Stimulated activated CD8-positive, alpha-beta memory T cell treated with anti-CD3 and anti-CD28 coated beads, Interleukin-12 subunit alpha, Interleukin-12 subunit beta, amount 100 ng/mL, for 1 hour (primary cell): ENCODE data around the gene AKAIN1.

Experiments
- DNase-seq: peaks from one replicate; pipeline ENCODE4 v3.0.0-alpha.2; 2020; ENCODE audit warnings: low read depth

AKAIN1 gene

DNA sequence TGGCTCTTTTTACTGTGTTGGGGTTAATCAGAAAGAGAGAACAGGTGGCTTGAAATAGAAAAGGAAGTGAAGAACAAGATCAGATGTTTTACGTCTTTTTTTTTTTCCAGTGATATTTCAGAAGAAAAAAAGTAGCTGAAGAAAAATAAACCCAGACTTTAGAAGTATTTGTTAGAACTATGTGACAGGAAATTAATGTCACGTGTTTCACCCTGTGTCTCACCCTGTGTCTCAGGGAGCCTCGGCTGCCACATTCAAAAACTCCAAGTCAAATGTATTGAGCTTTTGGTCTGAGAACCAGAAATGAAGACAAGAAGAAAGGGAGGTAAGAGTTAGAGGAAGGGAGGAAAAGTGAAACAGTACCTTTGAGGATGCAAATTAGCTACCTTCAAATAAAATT, 38.0 kb downstream of the AKAIN1 start:
- DNase-seq, result no peak

DNA sequence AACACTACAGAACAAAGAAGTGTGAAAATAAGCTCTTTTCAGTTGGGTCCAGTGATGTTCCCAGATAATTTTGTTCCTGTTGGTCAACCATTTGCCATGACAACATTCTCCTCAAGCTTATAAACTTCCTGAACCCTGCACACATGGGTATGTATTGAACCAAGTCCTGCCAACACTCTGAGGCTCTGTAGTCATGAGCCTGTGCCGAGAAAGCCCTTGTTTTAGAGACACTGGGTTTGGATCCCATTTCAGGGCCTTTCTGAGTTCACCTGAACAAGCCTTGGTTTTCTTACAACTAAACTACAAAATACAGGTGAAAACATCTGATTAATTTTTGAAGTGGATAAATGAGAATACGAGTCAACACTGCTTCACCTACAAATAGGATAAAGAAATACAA, 38.5 kb downstream of the AKAIN1 start:
- DNase-seq, result no peak

DNA sequence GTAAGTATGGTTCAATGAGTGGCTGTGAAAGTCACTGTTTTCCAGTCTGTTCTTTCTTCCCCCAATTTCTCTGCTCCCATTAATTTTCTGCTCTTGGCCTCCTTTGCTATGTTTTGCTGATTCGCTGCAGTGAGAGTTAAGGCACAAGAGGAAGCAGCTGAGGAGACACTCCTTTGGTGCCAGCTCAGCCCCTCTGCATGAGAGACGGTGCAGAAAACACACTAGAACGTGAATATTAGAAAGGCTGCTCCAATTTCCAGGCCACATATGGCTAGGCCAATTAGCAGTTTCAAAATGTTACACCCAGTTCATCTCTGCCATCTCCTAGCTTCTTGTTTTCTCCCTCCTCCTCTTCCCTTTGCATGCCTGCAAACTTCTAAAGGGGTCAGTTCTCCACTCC, 38.9 kb downstream of the AKAIN1 start:
- DNase-seq, result no peak

DNA sequence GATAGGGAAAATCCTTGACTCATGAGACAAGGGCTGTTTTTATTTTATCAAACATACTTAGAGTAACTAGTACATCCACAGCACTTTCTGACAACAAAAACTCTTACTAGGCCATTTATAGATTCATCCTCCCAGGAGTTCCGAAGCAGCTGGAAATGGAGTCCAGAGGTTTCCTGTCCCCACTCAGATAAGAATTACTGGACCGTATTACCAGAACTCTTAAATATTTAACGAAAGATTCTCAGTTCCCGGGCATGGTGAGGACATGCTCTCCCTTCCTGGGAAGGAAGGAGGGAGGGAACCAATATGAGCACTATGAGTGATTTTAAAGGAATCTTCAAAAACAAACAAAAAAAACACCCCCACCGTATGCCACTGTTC, 41.2 kb downstream of the AKAIN1 start:
- no peak for DNase-seq

DNA sequence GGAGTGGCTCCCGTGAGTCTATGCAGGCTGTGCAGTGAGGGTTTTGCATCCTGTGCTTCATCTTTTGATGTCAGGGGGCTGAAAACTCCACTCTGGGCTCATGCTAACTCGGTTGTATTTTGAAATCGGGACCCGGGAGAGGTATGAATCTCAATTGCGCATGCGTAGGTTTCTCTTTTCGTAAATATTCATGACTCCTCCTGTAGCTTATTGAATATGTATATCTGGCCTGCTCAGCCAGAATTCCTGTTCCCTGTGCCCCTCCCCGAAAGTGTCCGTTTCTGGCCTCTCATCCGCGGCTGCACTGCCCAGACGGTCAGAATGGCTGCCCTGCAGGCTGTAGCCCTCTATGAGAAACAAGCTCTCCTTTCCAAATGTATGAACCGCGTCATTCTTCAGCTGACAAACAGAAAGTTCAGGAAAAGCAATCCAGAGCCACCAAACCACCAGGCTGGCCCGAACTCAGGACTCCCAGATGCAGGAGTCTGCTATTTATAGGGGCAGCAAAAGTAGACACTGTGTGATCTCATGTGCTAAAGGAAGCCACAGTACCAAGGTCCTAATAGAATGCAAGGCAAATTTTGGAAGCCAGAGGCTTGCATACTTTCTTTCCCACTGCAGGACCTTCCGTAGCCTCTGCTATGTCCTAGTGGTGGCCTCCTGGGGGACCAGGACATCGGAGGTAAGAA, 41.7 kb downstream of the AKAIN1 start:
- DNase-seq, result no peak

DNA sequence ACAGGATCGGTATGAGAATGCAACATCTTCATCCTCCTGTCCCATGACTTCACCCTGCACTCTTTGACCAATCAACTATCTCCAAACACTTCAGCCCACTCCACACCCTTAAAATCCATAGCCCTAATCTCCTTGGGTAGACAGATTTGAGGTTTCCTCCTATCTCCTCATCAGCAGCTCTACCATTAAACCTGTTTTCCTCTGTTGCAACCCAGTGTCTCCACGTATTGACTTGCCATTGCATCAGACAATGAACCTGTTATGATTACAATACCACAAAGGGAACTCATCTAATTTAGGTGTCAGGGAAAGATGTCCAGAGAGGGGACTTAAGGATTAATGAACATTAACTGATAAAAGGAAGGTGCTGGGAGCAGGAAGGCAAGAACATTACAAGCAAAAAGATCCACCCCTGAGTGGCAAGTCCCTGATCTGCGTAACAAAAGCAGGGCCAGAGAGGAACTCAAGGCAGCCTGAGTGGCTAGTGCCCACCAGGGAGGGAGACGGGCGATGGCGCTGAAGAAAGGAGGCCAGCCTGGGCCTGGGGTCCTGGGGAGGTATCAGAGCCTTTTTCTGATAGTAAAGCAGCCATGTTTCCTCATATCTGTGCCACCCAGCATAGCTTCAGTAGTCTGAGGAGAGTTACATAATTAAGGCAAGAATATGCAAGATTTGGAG, 44.6 kb downstream of the AKAIN1 start:
- DNase-seq, result no peak

DNA sequence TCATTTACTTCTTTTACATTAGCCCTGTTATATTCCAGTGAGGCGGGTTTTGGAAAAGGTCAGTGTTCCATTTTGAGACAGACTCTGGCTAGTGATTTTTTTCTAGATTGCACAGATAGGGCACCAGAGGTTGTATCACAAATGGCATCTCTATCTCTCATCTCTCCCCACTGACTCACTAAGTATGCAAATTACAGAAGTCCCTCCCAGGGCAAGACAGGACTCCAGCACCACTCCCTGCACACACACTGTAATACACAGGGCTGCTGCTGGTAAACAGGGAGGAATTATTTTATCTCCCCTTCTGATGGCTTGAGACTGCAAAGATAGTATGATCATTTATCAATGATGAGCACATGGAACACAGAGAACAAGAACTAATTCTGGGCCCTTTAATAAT, 46.2 kb downstream of the AKAIN1 start:
- DNase-seq, result no peak

DNA sequence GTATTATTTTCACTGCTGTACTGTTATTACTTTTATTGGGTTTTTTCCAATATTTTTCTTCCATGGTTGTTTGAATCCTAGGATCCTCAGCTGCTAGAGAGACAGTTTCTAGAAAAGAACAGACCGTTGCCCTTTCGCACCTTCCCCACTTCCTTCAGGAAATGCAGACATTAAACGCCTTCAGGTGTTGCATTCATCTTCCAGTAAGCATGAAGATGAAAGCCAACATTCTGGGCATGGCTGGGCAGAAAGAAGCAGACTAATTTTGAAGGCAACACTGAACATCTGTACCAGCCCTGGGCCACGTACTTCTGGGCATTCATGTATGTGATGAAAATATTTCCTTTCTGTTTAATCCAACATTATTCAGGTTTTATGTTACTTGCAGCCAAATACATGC, 51.0 kb downstream of the AKAIN1 start:
- DNase-seq, result no peak

DNA sequence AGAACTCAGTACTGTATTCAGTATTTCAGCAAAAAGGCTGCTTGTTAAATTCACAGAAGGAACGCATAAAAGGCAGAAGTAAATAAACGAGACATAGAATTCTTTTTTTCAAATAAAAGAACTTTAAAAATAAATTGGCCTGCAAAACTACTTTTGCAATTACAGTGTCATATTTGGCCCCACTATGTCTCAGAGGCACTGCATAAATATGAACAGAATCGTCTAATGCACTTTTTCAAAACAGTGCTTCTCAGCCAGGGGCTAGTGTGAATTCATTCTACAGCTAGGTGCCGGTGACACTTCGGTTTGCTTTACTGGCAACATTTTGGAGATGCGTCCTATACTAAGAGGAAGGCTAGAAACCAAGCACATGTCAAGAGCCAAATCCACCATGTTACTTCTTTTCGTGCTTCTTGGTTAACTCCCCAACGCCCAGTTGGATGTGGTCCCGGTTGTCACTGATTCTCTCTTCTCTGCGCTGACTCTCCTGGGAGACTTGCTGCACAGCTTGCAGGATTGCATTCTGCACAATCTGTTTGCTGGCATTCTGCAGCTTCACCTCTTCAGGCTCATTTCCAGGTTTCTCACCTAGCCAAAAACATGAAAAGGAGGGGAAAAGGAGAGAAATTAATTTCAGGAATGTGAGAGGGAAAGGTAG, 51.8 kb downstream of the AKAIN1 start:
- no peak for DNase-seq

DNA sequence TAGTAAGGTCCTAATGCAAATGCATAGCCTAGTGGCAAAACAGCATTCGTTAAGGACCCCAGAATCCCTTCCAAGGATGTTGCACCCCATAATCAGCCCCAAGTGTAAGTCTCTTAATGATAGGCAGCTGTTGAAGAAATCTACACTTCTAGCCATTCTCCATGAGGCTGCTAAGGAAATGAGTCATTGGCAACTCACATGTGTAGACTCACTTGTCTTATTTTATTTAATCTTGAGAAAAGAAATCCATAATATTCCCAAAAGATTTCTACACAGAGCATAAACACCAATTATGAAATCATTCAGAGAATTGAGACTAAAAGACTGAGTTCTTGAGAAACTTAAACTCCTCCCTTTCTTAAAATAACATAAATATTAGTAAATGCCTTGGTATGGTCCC, 52.4 kb downstream of the AKAIN1 start:
- DNase-seq, result no peak

DNA sequence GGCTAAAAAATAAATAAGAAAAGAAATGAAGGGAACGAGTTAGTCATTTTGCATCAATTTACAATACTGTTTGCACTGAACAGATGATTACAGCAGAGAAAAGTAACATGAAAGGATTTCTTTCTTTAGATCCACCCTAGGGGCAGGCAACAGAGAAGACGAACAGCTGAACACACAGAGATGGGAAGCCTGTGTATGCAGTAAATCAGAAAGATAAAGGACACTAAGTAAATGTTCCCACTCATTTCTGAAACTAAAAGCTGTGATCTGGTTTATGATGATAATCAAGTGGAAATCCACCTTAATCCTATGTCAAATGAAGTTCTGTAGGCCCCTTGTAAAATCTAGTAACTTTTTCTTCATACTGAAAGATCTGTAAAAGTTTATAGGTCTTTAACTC, 54.2 kb downstream of the AKAIN1 start:
- DNase-seq, result no peak

DNA sequence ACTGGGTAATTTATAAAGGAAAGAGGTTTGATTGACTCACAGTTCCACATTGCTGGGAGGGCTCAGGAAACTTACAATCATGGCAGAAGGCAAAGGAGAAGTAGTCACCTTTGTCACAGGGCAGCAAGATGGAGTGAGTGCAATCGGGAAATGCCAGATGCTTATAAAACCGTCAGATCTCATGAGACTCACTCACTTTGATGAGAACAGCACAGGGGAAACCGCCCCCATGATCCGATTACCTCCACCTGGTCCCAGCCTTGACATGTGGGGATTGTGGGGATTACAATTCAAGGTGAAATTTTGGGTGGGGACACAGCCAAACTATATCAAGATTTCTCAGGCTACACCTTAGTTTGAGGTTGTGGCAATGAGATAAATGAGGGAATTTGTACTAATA, 54.9 kb downstream of the AKAIN1 start:
- no peak for DNase-seq

DNA sequence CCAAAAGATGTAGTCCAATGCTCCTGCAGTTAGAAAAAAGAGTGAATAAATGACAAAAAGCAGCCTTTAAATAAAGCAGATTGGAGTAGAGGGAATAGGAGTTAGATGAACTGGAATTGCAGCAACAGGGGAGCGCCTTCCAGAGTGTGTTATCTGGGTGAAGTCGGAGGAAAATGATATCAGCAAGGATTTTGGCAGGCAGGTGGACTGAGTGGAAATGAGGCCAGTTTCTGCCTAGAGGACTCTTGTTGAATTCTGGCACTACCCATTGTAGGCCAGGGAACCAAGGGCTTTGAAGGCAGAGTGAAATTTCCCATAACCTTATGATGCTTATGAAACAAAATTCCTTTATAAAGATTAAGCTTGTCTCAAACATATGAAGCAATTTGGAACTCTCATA, 59.8 kb downstream of the AKAIN1 start:
- DNase-seq, result no peak

DNA sequence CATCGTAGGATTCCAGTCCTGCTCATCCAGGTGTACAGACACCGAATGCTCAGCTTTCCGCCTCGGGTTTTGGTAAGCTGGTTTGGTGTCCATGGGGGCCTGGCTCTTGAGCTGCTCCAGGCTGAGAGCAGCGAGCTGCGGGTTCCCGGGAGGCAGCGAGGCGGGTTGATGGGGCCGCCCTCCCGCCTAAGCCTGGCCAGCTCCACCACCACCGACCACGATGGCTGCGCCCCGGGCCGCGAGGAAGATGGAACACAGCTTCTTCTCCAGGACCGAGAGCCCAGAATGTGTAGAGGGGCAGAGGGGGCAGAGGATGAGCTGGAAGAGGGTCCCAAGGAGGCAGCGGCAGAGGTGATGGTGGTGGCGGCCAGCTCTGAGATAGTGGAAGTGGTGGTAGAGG, 64.1 kb downstream of the AKAIN1 start:
- DNase-seq, result no peak

DNA sequence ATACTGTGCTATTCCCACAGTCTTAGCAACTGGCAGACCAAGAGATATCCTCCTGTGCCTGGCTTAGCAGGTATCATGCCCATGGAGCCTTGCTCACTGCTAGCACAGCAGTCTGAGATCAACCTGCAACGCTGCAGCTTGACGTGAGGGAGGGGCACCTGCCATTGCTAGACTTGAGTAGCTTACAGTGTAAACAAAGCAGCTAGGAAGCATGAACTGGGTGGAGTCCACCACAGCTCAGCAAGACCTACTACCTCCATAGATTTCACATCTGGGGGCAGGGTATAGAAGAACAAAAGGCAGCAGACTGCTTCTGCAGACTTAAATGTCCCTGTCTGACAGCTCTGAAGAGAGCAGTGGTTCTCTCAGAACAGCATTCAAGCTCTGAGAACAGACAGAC, 74.8 kb downstream of the AKAIN1 start:
- DNase-seq, result no peak

DNA sequence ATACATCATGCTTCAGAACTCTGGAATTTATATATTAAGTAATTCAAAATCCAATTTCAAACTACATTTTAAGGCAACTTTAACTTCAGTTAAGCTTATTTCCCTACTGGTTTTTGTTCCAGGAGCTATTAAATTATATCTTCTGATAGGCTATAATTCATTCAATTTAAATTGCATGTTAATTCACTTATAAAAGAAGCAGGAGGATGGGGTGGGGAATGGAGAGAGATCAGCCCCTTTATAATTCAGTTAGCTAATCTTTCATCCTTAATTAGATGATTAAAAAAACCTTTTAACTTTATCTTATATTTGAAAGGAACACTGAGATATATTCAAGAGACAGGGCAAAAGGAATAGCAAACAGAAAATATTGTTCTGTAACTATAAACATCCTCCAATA, 86.8 kb downstream of the AKAIN1 start:
- DNase-seq, result no peak

DNA sequence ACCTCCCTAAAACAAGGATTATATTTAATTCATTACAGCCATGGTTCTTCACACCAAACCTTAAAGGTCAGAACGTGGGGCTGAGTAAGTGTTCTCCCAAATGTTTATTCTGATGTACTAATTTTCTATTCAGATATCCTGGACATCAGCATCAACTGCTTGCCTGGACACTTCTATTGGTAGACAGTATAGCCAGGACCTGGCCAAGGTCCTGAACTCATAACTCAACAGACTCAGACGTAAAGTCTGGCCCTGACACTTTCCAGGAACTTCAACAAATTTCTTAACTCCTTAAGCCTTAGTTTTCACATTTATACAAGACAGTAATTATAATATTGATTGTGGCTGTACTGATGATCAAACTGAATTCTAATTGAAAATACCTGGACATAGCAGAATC, 89.1 kb downstream of the AKAIN1 start:
- no peak for DNase-seq

DNA sequence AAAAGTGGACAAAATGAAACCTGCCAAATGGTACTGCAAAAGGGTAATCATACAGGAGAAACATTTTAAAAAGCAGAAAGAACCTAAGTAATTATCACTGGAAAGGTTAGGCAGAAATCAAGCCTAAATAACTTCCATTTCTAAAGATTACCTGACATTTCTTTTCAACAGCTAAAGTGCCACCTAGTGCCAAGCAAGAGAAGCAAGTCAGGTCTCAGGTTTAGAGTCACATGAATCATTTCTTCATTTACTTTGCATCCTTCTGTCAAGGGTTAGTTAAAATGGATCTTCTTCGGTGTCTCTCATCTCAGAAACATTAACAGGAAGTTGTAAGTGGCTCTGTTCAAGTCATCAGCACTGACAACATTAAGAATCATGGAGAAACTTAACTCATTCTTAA, 90.3 kb downstream of the AKAIN1 start:
- DNase-seq, result no peak

DNA sequence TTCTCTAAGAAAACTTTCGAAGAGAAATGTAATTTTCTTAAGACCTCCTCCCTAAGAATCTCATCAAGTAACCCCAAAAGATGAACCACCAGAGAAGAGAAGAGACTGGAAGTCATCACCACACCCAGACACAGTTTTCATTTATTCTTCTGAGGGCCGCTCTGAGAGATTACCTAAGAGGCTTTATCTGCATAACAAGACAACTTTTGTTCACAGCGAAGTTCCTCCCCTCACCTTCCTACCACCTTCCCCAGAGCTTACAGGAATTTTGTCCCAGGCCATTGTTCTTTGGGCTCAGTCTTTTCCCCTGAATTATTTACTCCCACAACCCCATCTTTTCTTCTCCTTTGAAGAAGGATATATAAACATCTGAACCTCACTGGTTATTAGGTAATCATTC, 92.8 kb downstream of the AKAIN1 start:
- DNase-seq, result no peak

DNA sequence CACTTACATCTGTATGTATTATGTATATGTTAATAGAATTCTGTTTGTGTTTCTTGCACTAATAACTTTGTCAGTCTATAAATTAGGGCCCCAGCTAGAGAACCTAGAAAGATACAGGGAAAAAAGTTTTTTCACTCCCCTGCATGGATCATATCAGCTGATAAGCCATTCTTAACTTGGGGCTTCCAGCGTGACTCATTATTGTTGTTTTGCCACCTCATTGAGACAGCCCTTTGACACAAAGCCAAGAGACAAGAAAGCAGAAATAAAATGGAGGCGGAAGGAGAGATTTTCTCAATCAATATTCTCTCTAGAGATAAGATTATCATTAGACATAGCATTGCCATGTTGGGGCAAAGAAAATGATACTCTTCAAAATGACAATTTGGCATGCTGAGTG, 93.4 kb downstream of the AKAIN1 start:
- DNase-seq, result no peak

DNA sequence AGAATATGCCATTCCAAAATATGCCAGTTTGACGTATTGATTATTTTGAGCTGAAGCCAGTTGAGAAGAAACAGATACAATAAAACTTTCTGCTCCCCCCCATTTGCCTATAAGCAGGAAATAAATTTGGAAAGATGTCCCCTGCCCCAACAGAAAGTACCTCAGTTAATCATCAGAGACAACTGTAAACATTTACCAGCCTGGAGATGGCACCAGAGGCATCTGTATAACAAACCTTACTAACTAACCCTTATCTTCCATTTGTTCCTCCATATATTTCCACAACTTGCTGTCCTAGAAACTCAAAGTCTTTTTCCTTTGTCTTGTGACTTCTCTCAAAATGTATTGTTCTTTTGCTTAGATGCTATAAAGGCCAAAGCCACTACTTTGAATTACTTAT, 93.8 kb downstream of the AKAIN1 start:
- DNase-seq, result no peak

DNA sequence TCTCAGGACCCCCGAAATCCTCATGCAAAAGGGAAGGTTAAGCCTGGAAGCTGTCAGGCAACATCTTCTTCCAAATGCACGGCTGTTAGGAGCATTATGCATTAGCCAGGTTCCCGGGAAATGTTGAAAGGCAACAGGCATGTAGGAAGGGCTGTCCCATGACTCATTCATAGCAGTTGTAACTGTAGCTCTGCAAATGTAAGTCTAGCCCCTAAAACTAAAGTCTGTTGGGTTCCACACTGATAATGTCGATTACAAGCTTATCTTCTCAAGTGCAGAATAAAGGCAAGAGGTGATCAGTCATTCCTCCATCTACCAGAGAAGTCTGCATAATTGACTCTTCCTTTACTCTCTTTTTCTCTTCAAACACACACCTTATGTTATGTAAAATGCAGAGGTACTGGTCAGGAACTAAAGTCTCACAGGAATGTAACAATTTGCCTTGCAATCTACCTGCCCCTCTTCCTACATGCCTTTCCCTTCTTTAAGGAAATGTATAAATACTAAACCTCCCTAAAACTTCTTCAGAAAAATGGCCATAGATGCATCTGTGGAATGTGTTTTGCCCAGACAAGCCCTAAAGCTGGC, 99.8 kb downstream of the AKAIN1 start:
- no peak for DNase-seq

DNA sequence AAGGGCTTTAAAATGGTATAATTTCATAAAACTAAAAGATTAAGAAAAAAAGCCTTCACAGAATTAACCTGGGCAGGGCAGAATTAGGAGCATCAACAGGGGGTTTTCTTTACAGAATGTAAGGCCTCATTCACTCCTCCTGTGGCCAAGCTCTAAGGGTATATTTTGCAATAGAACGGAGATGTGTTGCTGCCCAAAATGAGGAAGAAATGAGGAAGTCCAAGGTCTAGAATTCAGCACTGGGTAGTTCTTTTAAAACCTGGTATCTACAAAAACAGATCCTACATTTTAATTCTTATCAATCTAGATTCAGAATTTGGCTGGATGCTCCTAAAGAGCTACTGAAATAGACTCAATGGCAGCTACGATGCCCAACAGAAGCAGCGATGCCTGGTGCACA, 101.8 kb downstream of the AKAIN1 start:
- DNase-seq, result no peak
